ENCODE results near the gene LCN1.

Gene LCN1

GRCh38 chr9:135552021-135552697, 30.9 kb downstream of the LCN1 start:
- H3K27ac ChIP-seq (ENCODE audit: low read depth, low read length) = no peak overlapping the region
- no peak overlapping the region for H3K9ac ChIP-seq (ENCODE audit: low read length)
- TF ChIP-seq EZH2phosphoT487 (conservative IDR thresholded peaks at IDR 0.05; ENCODE audit: low read length) (no peak), CTCF (IDR thresholded peaks at IDR 0.05; ENCODE audit: insufficient read depth, low read length, poor library complexity, severe bottlenecking) (no peak)

GRCh38 chr9:135552698-135553171, 31.5 kb downstream of the LCN1 start:
- H3K4me3 ChIP-seq (ENCODE audit: insufficient read depth, low read length, poor library complexity, severe bottlenecking) = no peak overlapping the region
- no peak overlapping the region for H3K9ac ChIP-seq (ENCODE audit: low read length)
- H3K36me3 ChIP-seq (ENCODE audit: low read length) = no peaks in the 10 kb centered on the region
- H3K27me3 ChIP-seq (ENCODE audit: low read length) = no peaks in the 10 kb centered on the region
- TF ChIP-seq EZH2phosphoT487 (conservative IDR thresholded peaks at IDR 0.05; ENCODE audit: low read length) = no peak
- no peak for TF ChIP-seq CTCF (IDR thresholded peaks at IDR 0.05; ENCODE audit: insufficient read depth, low read length, poor library complexity, severe bottlenecking)
- H3K9me2 ChIP-seq (replicated peaks; ENCODE audit: insufficient read depth, low read length) = no peaks in the 10 kb centered on the region
- no peak overlapping the region for H3K4me2 ChIP-seq (ENCODE audit: low read depth, low read length, poor library complexity, severe bottlenecking)
- no peaks in the 10 kb centered on the region for H4K20me1 ChIP-seq (ENCODE audit: low read depth, low read length)
- no peaks in the 10 kb centered on the region for H3K79me2 ChIP-seq (ENCODE audit: insufficient read depth, low read length)
- H3K9me3 ChIP-seq (ENCODE audit: insufficient read depth, low read length) = no peaks in the 10 kb centered on the region
- no peaks in the 10 kb centered on the region for H3F3A ChIP-seq (ENCODE audit: insufficient read depth)
- no peak overlapping the region for H2AFZ ChIP-seq (ENCODE audit: low read depth, low read length, severe bottlenecking)
- no peak overlapping the region for H3K27ac ChIP-seq (ENCODE audit: low read depth, low read length)

More at GRCh38 chr9:135552021-135552697, 30.9 kb downstream of the LCN1 start:
- H3F3A ChIP-seq (ENCODE audit: insufficient read depth) = no peaks in the 10 kb centered on the region
- H3K36me3 ChIP-seq (ENCODE audit: low read length) = no peaks in the 10 kb centered on the region
- no peaks in the 10 kb centered on the region for H3K9me3 ChIP-seq (ENCODE audit: insufficient read depth, low read length)
- H3K4me2 ChIP-seq (ENCODE audit: low read depth, low read length, poor library complexity, severe bottlenecking) = no peak overlapping the region
- H4K20me1 ChIP-seq (ENCODE audit: low read depth, low read length) = no peaks in the 10 kb centered on the region
- no peaks in the 10 kb centered on the region for H3K79me2 ChIP-seq (ENCODE audit: insufficient read depth, low read length)
- H2AFZ ChIP-seq (ENCODE audit: low read depth, low read length, severe bottlenecking) = no peak overlapping the region
- no peak overlapping the region for H3K4me3 ChIP-seq (ENCODE audit: insufficient read depth, low read length, poor library complexity, severe bottlenecking)
- H3K9me2 ChIP-seq (replicated peaks; ENCODE audit: insufficient read depth, low read length) = no peaks in the 10 kb centered on the region
- H3K27me3 ChIP-seq (ENCODE audit: low read length) = no peaks in the 10 kb centered on the region

- Histone ChIP-seq H3K79me2 (ENCODE audit: insufficient read depth, low read length) (no peaks in the 10 kb centered on the region), H2AFZ (ENCODE audit: low read depth, low read length, severe bottlenecking) (no peak overlapping the region), H3K36me3 (ENCODE audit: low read length) (no peaks in the 10 kb centered on the region), H3K4me3 (ENCODE audit: insufficient read depth, low read length, poor library complexity, severe bottlenecking) (no peak overlapping the region), H3K27ac (ENCODE audit: low read depth, low read length) (no peak overlapping the region), H3K4me2 (ENCODE audit: low read depth, low read length, poor library complexity, severe bottlenecking) (no peak overlapping the region), H3K27me3 (ENCODE audit: low read length) (no peaks in the 10 kb centered on the region), H3K9ac (ENCODE audit: low read length) (no peak overlapping the region), H4K20me1 (ENCODE audit: low read depth, low read length) (no peaks in the 10 kb centered on the region), H3F3A (ENCODE audit: insufficient read depth) (no peaks in the 10 kb centered on the region), H3K9me2 (replicated peaks; ENCODE audit: insufficient read depth, low read length) (no peaks in the 10 kb centered on the region), H3K9me3 (ENCODE audit: insufficient read depth, low read length) (no peaks in the 10 kb centered on the region)
- TF ChIP-seq CTCF (IDR thresholded peaks at IDR 0.05; ENCODE audit: insufficient read depth, low read length, poor library complexity, severe bottlenecking) = no peak
- no peak for TF ChIP-seq EZH2phosphoT487 (conservative IDR thresholded peaks at IDR 0.05; ENCODE audit: low read length)
These were observed 33.5 kb downstream of the LCN1 start for GRCh38 chr9:135554718-135555117.

Data from SU-DHL-6 (cell line).